SJSA1 (cell line): Measurements from ENCODE around the gene WBP4. TPM values are rescaled to one million over a fixed set of nuclear protein-coding genes. Genes with fewer than 3 reads are reported as not detected.
"Not testable (repeated sequence)": the region's sequence is repeated elsewhere in the genome, so short reads cannot be mapped to it uniquely, and the experiment has no call there.

Source experiments
- DNase-seq, 2 experiments: peaks; one replicate each; pipeline ENCODE4 v3.0.0-alpha.2; 2015 to 2020; ENCODE audit warnings: low spot score in 2 of 2, low read depth in 1 of 2
- H3K27ac ChIP-seq: fragments of 250-450 bp; sonication (Bioruptor Pico); 2 replicates; pipeline ENCODE4 v1.5.1; 2020; ENCODE audit warnings: mild to moderate bottlenecking, moderate library complexity
- H3K27me3 ChIP-seq: fragments of 250-450 bp; sonication (Bioruptor Pico); replicated peaks from 2 replicates; pipeline ENCODE4 v1.5.1; 2020; ENCODE audit warnings: mild to moderate bottlenecking, moderate library complexity
- H3K36me3 ChIP-seq: fragments of 250-450 bp; sonication (Bioruptor Pico); 2 replicates; pipeline ENCODE4 v1.5.1; 2020; ENCODE audit warnings: mild to moderate bottlenecking
- H3K4me1 ChIP-seq: fragments of 250-450 bp; sonication (Bioruptor Pico); replicated peaks from 2 replicates; pipeline ENCODE4 v1.6.1; 2021; ENCODE audit warnings: mild to moderate bottlenecking
- H3K4me3 ChIP-seq: fragments of 250-450 bp; sonication (Bioruptor Pico); 2 replicates; pipeline ENCODE4 v1.5.1; 2020; ENCODE audit warnings: mild to moderate bottlenecking
- H3K9me3 ChIP-seq: fragments of 250-450 bp; sonication (Bioruptor Pico); replicated peaks from 2 replicates; pipeline ENCODE4 v1.5.1; 2020; ENCODE audit warnings: mild to moderate bottlenecking
- total RNA-seq: library from RNA; depleted of rRNA; stranded (reverse); fragments of >200 nt; shearing (Covaris generic); gene quantifications from 2 replicates; pipeline ENCODE4 v1.2.3, GENCODE V29; 2014; rRNA removed

Gene WBP4
- total RNA-seq, 1 experiment from 2014 or later: 11.7 TPM

- Histone ChIP-seq H3K4me1 (peaks cover 13% of the 10 kb centered on the region), H3K36me3 (peaks cover 14% of the 10 kb centered on the region), H3K4me3 (peak overlapping the region; percentile 54)
- H3K27ac ChIP-seq, H3K27me3 ChIP-seq, H3K9me3 ChIP-seq: not testable (repeated sequence)
- peak in 1 of 2 experiments; percentile 41 for DNase-seq
These were observed 70.6 kb downstream of the WBP4 start for GRCh38 chr13:41131660-41132511.

- H3K27me3 ChIP-seq: no peaks in the 10 kb centered on the region
- peak; percentile 94 to 95 for DNase-seq
- H3K4me3 ChIP-seq: peak within 1 kb of the TSS; percentile 54
- peak within 1 kb of the TSS; percentile 82 for H3K27ac ChIP-seq
- no peaks in the 10 kb centered on the region for H3K9me3 ChIP-seq
- peaks cover 14% of the 10 kb centered on the region for H3K36me3 ChIP-seq
- peaks cover 20% of the 10 kb centered on the region for H3K4me1 ChIP-seq
These were observed 71.3 kb downstream of the WBP4 start, which contains the start of gene KBTBD6 for GRCh38 chr13:41132512-41133152. Gene KBTBD6 (minus strand): TSS chr13:41132802. CDS start chr13:41132511, 291 bp downstream.

Other genes starting within 250 kb of the WBP4 start
- 8.6 and 9.4 TPM in 2 replicates for gene ELF1, start 42.2 kb upstream of the WBP4 start, total RNA-seq
- 5.4 and 9.2 TPM in 2 replicates for gene KBTBD6, start 71.3 kb downstream of the WBP4 start, total RNA-seq
- gene KBTBD7, start 133.1 kb downstream of the WBP4 start, total RNA-seq: 2.6 and 6.9 TPM in 2 replicates
- gene MTRF1, start 202.1 kb downstream of the WBP4 start, total RNA-seq: 11.5 and 13.3 TPM in 2 replicates
- gene NAA16, start 249.8 kb downstream of the WBP4 start, total RNA-seq: 12.8 and 14.0 TPM in 2 replicates